Measurements from ENCODE around the gene NGEF. TPM values are rescaled to one million over a fixed set of nuclear protein-coding genes. Genes with fewer than 3 reads are reported as not detected.
A peak's percentile ranks its signal among the peaks of the same experiment; 100 is the strongest.

Gene NGEF
- total and polyA plus RNA-seq, 8 donors, result 2.6 to 30.9 (median 5.9) TPM

DNA sequence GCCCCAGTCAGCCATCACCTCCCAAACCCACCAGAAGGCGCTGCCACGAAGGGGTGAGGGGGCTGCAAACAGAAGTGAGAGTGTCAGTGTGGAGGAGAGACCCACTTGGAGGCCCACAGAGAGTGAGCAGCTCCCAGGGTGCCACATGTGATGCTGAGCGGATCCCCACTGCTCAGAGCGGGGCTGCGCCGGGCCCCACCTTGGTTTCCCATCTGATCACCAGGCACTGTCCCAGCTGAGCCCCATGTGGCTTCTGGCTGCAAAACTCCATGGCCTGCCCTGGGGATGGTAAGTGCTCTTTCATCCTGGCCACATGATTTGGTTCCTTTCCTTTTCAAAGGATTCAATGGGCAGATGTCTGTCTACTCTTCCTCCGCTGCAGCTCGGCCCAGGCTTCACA, 119.2 kb downstream of the NGEF start:
- WGBS, 5 donors, result 91 to 99% (median 96%) methylated on average over 8 of the region's 8 CpGs
- peaks cover 0 to 5% (median 0%) of the 10 kb centered on the region in 4 donors for H3K4me1 ChIP-seq
- DNase-seq, result peak in 1 of 2 donors; percentile 10
- no peak overlapping the region for H3K27ac ChIP-seq
- no peak overlapping the region for H3K4me3 ChIP-seq
- no peak for TF ChIP-seq EP300 (IDR thresholded peaks at IDR 0.05)
- no peak for TF ChIP-seq POLR2A (IDR thresholded peaks at IDR 0.05)
- no peak for TF ChIP-seq POLR2AphosphoS5 (IDR thresholded peaks at IDR 0.05)
- TF ChIP-seq, protein P1, sequence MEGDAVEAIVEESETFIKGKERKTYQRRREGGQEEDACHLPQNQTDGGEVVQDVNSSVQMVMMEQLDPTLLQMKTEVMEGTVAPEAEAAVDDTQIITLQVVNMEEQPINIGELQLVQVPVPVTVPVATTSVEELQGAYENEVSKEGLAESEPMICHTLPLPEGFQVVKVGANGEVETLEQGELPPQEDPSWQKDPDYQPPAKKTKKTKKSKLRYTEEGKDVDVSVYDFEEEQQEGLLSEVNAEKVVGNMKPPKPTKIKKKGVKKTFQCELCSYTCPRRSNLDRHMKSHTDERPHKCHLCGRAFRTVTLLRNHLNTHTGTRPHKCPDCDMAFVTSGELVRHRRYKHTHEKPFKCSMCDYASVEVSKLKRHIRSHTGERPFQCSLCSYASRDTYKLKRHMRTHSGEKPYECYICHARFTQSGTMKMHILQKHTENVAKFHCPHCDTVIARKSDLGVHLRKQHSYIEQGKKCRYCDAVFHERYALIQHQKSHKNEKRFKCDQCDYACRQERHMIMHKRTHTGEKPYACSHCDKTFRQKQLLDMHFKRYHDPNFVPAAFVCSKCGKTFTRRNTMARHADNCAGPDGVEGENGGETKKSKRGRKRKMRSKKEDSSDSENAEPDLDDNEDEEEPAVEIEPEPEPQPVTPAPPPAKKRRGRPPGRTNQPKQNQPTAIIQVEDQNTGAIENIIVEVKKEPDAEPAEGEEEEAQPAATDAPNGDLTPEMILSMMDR (IDR thresholded peaks at IDR 0.05), result no peak
- peaks cover 0 to 12% (median 3%) of the 10 kb centered on the region in 4 donors for H3K36me3 ChIP-seq
- H3K9me3 ChIP-seq, result no peaks in the 10 kb centered on the region
- intact Hi-C loops (cut with DNase I; ENCODE audit: low total_unique reads), result no loop called here
- peaks cover 0 to 46% (median 0%) of the 10 kb centered on the region in 3 donors for H3K27me3 ChIP-seq

DNA sequence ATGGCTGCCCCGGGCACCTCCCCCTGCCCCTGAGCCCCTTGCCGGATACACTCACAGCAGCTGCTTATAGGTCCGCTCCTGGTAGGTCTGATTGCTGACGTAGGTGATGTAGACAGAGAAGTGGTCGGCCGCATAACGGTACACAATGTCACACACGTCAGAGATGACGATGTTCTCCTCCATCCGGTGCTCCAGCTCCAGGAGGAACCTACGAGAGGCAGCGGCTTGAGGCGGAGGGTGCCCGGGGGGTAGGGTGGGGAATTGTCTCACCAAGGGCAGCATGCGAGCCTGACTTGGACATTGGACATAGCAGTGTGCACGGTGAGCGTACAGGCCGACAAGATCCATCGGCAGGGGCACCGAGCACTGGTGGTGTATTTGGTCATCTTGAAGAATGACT, 120.2 kb downstream of the NGEF start:
- WGBS, 5 donors, result 91 to 94% (median 93%) methylated on average over 18 to 20 of the region's 20 CpGs
- intact Hi-C loops (cut with DNase I; ENCODE audit: low total_unique reads), result no loop called here
- H3K4me3 ChIP-seq, result no peak overlapping the region
- no peak overlapping the region for H3K27ac ChIP-seq
- peaks cover 0 to 46% (median 0%) of the 10 kb centered on the region in 3 donors for H3K27me3 ChIP-seq
- peaks cover 0 to 12% (median 3%) of the 10 kb centered on the region in 4 donors for H3K36me3 ChIP-seq
- no peaks in the 10 kb centered on the region for H3K9me3 ChIP-seq
- TF ChIP-seq POLR2AphosphoS5 (IDR thresholded peaks at IDR 0.05), result no peak
- TF ChIP-seq EP300 (IDR thresholded peaks at IDR 0.05), result no peak
- TF ChIP-seq, protein P1 (IDR thresholded peaks at IDR 0.05), result no peak
- no peak for TF ChIP-seq POLR2A (IDR thresholded peaks at IDR 0.05)
- no peak for DNase-seq
- H3K4me1 ChIP-seq, result peaks cover 0 to 5% (median 0%) of the 10 kb centered on the region in 4 donors

DNA sequence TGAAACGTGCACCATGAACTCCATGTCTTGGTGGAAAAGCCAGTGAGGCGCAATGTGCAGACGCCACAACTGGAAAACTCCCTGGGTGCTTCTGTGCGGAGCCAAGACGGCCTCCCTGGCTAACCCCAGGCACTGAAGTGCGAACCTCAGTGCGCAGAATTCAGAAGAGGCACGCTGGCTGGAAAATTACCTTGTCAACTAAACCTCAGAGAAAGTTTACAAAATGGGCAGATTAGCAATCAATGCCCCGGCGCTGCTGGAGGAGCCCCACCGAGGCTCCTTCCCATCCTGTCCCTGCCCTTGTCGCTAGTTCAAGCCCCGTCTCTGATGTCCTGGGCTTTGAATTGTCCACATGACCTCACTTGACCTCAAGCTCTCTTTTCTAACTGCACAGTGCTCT, 120.8 kb downstream of the NGEF start:
- no peak for TF ChIP-seq POLR2AphosphoS5 (IDR thresholded peaks at IDR 0.05)
- TF ChIP-seq POLR2A (IDR thresholded peaks at IDR 0.05), result no peak
- TF ChIP-seq, protein P1 (IDR thresholded peaks at IDR 0.05), result no peak
- no peak for TF ChIP-seq EP300 (IDR thresholded peaks at IDR 0.05)
- Histone ChIP-seq H3K4me1 (peaks cover 0 to 5% (median 0%) of the 10 kb centered on the region in 4 donors), H3K36me3 (peaks cover 0 to 12% (median 3%) of the 10 kb centered on the region in 4 donors), H3K27me3 (peaks cover 0 to 49% (median 0%) of the 10 kb centered on the region in 3 donors), H3K27ac (no peak overlapping the region), H3K4me3 (no peak overlapping the region), H3K9me3 (no peaks in the 10 kb centered on the region)
- no peak for DNase-seq
- intact Hi-C loops (cut with DNase I; ENCODE audit: low total_unique reads), result no loop called here
- WGBS, 5 donors, result 90 to 94% (median 93%) methylated on average over 13 of the region's 13 CpGs

DNA sequence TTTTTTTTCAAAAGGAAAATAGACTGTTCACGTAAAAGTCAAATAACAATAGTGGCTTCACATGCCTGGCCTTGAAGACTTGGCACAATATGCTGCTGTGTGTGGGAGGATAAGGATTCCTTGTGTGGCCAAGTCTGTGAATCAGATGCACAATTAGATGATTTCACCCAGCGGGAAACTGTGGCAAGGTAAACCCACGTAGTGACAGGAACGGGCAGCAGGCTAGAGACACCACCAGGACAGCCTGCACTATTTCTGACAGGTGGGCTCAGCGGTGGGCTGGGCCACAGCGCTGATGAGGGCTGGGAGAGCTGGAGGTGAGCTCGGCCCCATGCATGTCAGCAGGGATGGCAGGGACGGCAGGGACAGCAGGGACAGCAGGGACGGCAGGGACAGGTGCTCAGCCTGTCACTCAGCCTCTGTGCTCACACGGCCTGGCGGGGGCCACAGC, 121.4 kb downstream of the NGEF start:
- intact Hi-C loops (cut with DNase I; ENCODE audit: low total_unique reads), result no loop called here
- H3K27me3 ChIP-seq, result peaks cover 0 to 55% (median 0%) of the 10 kb centered on the region in 3 donors
- peaks cover 0 to 5% (median 0%) of the 10 kb centered on the region in 4 donors for H3K4me1 ChIP-seq
- 75 to 84% (median 80%) methylated on average over 9 to 11 of the region's 11 CpGs for WGBS, 5 donors
- H3K36me3 ChIP-seq, result peaks cover 0 to 12% (median 3%) of the 10 kb centered on the region in 4 donors
- no peak for TF ChIP-seq POLR2AphosphoS5 (IDR thresholded peaks at IDR 0.05)
- no peak for TF ChIP-seq POLR2A (IDR thresholded peaks at IDR 0.05)
- no peak for TF ChIP-seq EP300 (IDR thresholded peaks at IDR 0.05)
- TF ChIP-seq, protein P1 (IDR thresholded peaks at IDR 0.05), result no peak
- H3K9me3 ChIP-seq, result no peaks in the 10 kb centered on the region
- no peak overlapping the region for H3K27ac ChIP-seq
- DNase-seq, result no peak
- H3K4me3 ChIP-seq, result no peak overlapping the region
